ENCODE results near the gene PXMP4. TPM values are rescaled to one million over a fixed set of nuclear protein-coding genes. Genes with fewer than 3 reads are reported as not detected.

PXMP4 gene
- total RNA-seq, 1 donor from 2014 or later = 5.4 TPM

- intact Hi-C loops (cut with micrococcal nuclease) = no loop called here
- no peak for DNase-seq
- Mint-ChIP-seq H3K27me3 (no peaks in the 10 kb centered on the region), H3K4me3 (no peak overlapping the region), H3K4me1 (peaks cover 3% of the 10 kb centered on the region), H3K27ac (no peak overlapping the region), H3K9me3 (no peaks in the 10 kb centered on the region), H3K36me3 (ENCODE audit: low read depth) (no peaks in the 10 kb centered on the region)
Measured at GRCh38 chr20:33725607-33726264, 5.6 kb upstream of the PXMP4 start.

- Mint-ChIP-seq H3K4me3 (no peak overlapping the region), H3K27ac (no peak overlapping the region), H3K9me3 (no peaks in the 10 kb centered on the region), H3K4me1 (peaks cover 7% of the 10 kb centered on the region), H3K36me3 (ENCODE audit: low read depth) (no peaks in the 10 kb centered on the region), H3K27me3 (no peaks in the 10 kb centered on the region)
- intact Hi-C loops (cut with micrococcal nuclease) = no loop called here
- DNase-seq = no peak
Measured at GRCh38 chr20:33724439-33725094, 4.5 kb upstream of the PXMP4 start.

GRCh38 chr20:33721391-33722140 lies 1.5 kb upstream of the PXMP4 start:
- Mint-ChIP-seq H3K9me3 (no peaks in the 10 kb centered on the region), H3K4me3 (no peak overlapping the region), H3K4me1 (peaks cover 23% of the 10 kb centered on the region), H3K36me3 (ENCODE audit: low read depth) (peaks cover 2% of the 10 kb centered on the region), H3K27me3 (no peaks in the 10 kb centered on the region), H3K27ac (no peak overlapping the region)
- DNase-seq = no peak
- intact Hi-C loops (cut with micrococcal nuclease) = loop anchor here (2.0 kb wide), 1 partner anchor 35 kb away; the partner anchor contains the start of gene E2F1

DNA sequence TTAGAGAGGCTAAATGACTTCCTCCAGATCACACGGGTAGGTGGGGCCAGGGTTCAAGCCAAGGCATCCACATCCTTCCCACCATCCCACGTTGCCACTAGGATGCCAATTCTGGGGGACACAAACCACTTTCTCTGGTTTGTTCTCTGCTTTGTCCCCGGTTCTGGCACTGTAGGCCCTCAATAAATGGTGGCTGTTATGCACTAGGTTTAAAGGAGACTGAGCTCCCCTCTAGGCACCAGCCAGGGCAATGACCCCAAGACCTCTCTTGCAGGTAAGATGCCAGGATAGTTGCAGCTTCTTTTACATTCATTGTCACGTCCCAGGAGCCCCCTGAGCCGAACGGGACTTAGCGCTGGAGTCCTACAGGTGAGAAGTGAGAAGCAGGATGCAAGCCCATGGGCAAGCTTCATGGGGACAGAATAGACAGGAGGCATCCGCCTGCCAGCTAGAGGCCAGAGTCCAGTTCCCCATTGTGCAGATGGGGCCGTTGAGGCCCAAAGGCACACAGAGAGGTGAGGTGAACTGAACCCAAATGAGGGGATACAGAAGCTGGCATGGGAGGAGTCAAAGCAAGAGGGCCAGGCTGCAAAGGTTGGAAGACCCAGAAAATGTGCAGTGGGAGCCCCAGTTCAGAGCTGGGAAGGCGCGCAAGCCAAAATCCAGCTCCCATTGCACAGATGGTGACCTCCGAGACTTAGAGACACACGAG lies 677 bp downstream of the PXMP4 start:
- peaks cover 3% of the 10 kb centered on the region for H3K36me3 Mint-ChIP-seq (ENCODE audit: low read depth)
- H3K4me1 Mint-ChIP-seq = peaks cover 23% of the 10 kb centered on the region
- peak overlapping the region; percentile 79 for H3K4me3 Mint-ChIP-seq
- DNase-seq = peak; percentile 60
- intact Hi-C loops (cut with micrococcal nuclease) = no loop called here
- no peaks in the 10 kb centered on the region for H3K9me3 Mint-ChIP-seq
- peak overlapping the region; percentile 83 for H3K27ac Mint-ChIP-seq
- no peaks in the 10 kb centered on the region for H3K27me3 Mint-ChIP-seq

- peaks cover 23% of the 10 kb centered on the region for H3K4me1 Mint-ChIP-seq
- DNase-seq = no peak
- peaks cover 20% of the 10 kb centered on the region for H3K36me3 Mint-ChIP-seq (ENCODE audit: low read depth)
- no peak overlapping the region for H3K27ac Mint-ChIP-seq
- intact Hi-C loops (cut with micrococcal nuclease) = no loop called here
- H3K9me3 Mint-ChIP-seq = no peaks in the 10 kb centered on the region
- no peak overlapping the region for H3K4me3 Mint-ChIP-seq
- no peaks in the 10 kb centered on the region for H3K27me3 Mint-ChIP-seq
Measured at GRCh38 chr20:33716498-33716897, 3.6 kb downstream of the PXMP4 start.

GRCh38 chr20:33713865-33714367 lies 6.2 kb downstream of the PXMP4 start:
- no peak overlapping the region for H3K27ac Mint-ChIP-seq
- H3K4me1 Mint-ChIP-seq = peaks cover 32% of the 10 kb centered on the region
- intact Hi-C loops (cut with micrococcal nuclease) = no loop called here
- no peak for DNase-seq
- no peak overlapping the region for H3K4me3 Mint-ChIP-seq
- H3K27me3 Mint-ChIP-seq = no peaks in the 10 kb centered on the region
- peaks cover 34% of the 10 kb centered on the region for H3K36me3 Mint-ChIP-seq (ENCODE audit: low read depth)
- H3K9me3 Mint-ChIP-seq = no peaks in the 10 kb centered on the region

DNA sequence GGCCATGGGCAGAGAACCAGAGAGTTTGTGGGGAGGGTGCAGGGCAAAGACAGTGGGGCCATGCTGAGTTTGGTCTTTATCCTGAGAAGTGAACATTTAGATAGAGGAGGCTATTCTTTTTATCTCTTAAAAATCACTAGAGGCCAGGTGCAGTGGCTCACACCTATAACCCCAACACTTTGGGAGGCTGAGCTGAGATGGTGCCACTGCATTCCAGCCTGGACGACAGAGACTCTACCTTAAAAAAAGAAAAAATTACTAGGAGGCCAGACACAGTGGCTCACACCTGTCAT lies 8.7 kb downstream of the PXMP4 start:
- peaks cover 23% of the 10 kb centered on the region for H3K4me1 Mint-ChIP-seq
- intact Hi-C loops (cut with micrococcal nuclease) = no loop called here
- H3K4me3 Mint-ChIP-seq = no peak overlapping the region
- peaks cover 39% of the 10 kb centered on the region for H3K36me3 Mint-ChIP-seq (ENCODE audit: low read depth)
- no peaks in the 10 kb centered on the region for H3K9me3 Mint-ChIP-seq
- no peak for DNase-seq
- no peak overlapping the region for H3K27ac Mint-ChIP-seq
- H3K27me3 Mint-ChIP-seq = no peaks in the 10 kb centered on the region

DNA sequence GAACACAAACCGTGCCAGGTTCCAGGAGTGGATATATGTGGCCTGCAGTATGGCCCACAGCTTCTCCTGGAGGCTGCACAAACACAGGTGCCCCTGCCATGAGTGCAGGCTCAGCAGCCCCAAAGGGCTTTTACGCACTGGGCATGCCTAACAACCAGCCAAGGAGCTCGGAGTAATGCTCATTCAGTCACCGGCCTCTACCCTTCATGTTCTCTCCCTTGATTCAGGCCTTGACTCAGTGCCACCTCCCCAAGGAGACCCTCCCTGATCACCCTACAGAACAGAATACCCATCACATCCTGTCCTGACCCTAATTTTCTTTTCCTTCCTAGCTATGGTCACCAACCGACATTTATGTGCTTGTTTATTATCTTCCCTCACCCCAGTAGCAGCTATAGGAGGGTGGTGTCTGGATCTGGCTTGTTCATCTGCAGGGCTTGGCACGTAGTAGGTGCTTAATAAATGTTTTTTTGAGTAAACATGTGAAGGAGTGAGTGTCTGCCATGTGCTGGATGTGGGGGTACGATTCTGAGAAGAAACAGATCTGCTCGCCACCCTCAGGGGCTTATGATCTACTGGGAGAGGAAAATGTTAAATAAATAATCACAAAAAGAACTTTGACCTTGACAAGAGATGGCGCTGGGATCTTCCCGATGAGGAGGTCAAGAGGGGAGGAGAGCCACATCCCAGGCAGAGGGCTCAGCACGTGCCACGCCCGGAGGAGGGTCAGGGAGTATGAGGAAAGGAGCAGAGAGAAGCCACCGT lies 9.2 kb downstream of the PXMP4 start:
- H3K27ac Mint-ChIP-seq = peak overlapping the region; percentile 56
- intact Hi-C loops (cut with micrococcal nuclease) = no loop called here
- H3K27me3 Mint-ChIP-seq = no peaks in the 10 kb centered on the region
- peaks cover 39% of the 10 kb centered on the region for H3K36me3 Mint-ChIP-seq (ENCODE audit: low read depth)
- no peak for DNase-seq
- H3K4me3 Mint-ChIP-seq = peak overlapping the region; percentile 14
- peaks cover 23% of the 10 kb centered on the region for H3K4me1 Mint-ChIP-seq
- H3K9me3 Mint-ChIP-seq = no peaks in the 10 kb centered on the region

DNA sequence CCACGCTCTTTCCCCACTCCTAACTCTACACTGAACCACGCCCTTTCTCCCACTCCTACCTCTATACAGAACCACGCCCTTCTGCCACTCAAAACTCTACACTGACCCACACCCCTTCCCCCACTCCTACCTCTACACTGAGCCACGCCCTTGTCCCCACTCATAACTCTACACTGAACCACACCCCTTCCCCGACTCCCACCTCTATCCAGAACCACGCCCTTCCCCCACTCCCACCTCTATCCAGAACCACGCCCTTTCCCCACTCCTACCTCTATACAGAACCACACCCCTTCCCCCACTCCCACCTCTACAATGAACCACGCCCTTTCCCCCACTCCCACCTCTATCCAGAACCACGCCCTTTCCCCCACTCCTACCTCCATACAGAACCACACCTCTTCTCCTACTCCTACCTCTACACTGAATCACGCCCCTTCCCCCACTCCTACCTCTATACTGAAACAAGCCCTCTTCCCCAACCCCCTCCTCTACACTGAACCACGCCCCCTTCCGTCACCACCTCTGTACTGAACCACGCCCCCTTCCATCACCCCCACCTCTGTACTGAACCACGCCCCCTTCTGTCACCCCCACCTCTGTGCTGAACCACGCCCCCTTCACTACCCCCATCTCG lies 10.1 kb downstream of the PXMP4 start:
- no peak for DNase-seq
- peaks cover 39% of the 10 kb centered on the region for H3K36me3 Mint-ChIP-seq (ENCODE audit: low read depth)
- intact Hi-C loops (cut with micrococcal nuclease) = loop anchor here (1.0 kb wide), 1 partner anchor 22 kb away; no protein-coding TSS in a partner anchor

DNA sequence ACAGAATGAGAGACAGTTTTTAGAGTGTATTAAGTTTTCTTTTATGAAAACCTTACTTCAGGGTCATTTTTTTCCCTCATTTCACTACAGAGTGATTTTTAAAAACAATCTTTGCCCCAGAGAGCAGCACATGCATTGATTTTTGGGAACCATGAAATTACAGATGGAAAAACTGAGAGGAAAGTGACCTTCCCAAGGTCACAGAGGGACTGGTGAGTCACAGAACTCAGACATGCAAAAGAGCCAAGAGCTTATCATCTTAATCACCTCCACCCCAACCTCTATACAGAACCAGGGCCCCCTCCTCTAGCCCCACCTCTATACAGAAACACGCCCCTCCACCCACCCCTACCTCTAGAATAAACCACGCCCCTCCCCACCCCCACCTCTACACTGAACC lies 10.7 kb downstream of the PXMP4 start:
- no peak for DNase-seq
- Mint-ChIP-seq H3K36me3 (ENCODE audit: low read depth) (peaks cover 39% of the 10 kb centered on the region), H3K4me3 (no peak overlapping the region), H3K27me3 (no peaks in the 10 kb centered on the region), H3K9me3 (no peaks in the 10 kb centered on the region), H3K4me1 (peaks cover 23% of the 10 kb centered on the region), H3K27ac (peak overlapping the region; percentile 77)
- intact Hi-C loops (cut with micrococcal nuclease) = loop anchor here (1.0 kb wide), 1 partner anchor 21 kb away; no protein-coding TSS in a partner anchor

More for the DNA sequence above, 10.1 kb downstream of the PXMP4 start:
- H3K27ac Mint-ChIP-seq = peak overlapping the region; percentile 74
- peaks cover 23% of the 10 kb centered on the region for H3K4me1 Mint-ChIP-seq
- H3K27me3 Mint-ChIP-seq = no peaks in the 10 kb centered on the region
- H3K9me3 Mint-ChIP-seq = no peaks in the 10 kb centered on the region
- H3K4me3 Mint-ChIP-seq = peak overlapping the region; percentile 14

DNA sequence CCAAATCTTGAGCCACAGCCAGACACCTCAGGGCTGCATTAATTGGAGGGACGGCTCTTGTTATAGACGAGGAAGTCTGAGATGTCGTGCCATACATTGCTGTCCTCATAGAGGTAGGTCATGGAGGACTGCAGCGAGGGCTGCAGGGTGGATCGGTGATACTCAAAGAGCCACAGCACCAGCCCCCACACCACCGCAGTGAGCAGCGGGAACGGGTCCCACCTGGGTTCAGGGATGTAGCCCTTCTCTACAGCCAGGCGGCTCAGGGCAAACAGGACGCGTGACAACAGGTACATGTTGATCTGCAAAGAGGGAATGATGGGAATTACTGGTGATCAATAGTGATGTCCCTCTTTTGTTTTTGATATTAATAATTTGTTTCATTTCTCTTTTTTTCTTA lies 12.4 kb downstream of the PXMP4 start:
- Mint-ChIP-seq H3K4me1 (peaks cover 23% of the 10 kb centered on the region), H3K27me3 (no peaks in the 10 kb centered on the region), H3K9me3 (no peaks in the 10 kb centered on the region), H3K4me3 (no peak overlapping the region), H3K27ac (no peak overlapping the region), H3K36me3 (ENCODE audit: low read depth) (peaks cover 26% of the 10 kb centered on the region)
- no peak for DNase-seq
- intact Hi-C loops (cut with micrococcal nuclease) = no loop called here

DNA sequence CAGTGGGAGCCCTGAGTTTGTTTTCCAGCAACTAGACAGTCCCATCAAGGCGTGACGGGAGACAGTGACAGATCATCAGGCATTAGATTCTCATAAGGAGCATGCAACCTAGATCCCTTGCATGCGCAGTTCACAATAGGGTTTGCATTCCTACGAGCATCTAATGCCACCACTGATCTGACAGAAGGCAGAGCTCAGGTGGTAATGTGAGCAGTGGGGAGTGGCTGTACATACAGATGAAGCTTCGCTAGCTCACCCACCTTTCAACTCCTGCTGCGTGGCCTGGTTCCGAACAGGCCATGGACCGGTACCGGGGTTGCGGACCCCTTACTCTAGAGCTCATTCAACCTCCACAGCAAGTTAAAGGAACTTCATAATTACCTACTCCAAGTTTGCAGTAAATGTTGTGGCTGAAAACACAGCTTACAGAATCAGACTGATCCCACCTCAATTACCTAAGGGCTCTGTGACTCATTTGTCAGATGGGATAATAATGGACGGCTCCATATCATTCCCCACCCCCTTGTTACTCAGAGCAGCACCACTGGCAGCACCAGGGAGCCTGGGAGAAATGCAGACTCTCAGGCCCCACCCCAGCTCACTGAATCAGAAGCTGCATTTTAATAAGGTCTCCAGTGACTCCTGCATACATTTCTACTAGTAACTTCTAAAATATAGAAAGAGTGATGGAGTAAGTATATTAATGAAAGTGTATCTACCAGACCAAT lies 15.7 kb downstream of the PXMP4 start:
- Mint-ChIP-seq H3K4me3 (no peak overlapping the region), H3K4me1 (peaks cover 4% of the 10 kb centered on the region)

More for the DNA sequence above, 15.7 kb downstream of the PXMP4 start:
- Mint-ChIP-seq H3K27me3 (no peaks in the 10 kb centered on the region), H3K9me3 (no peaks in the 10 kb centered on the region), H3K36me3 (ENCODE audit: low read depth) (peaks cover 9% of the 10 kb centered on the region), H3K27ac (no peak overlapping the region)
- intact Hi-C loops (cut with micrococcal nuclease) = no loop called here
- no peak for DNase-seq
